ENCODE results near the gene TNC.

DNA sequence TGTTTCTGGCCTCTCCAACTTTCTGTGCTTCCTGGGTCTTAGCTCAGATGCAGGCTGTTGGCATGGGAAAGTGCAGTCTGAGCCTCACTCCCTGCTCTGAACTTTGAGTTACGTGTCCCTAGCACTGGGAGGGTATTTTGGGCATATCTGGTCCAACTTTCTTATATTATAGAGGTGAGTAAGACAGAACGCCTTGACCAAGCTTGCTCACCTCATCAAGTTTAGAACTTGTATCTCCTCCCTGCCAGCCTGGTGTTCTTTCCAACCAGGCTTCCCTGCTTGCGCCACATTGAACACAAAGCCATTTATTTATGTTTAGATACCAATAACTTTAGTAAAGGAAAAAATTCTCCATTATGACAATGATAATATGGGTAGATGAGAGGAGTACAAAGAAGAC, 33.2 kb downstream of the TNC start:
- TF ChIP-seq, protein P1, sequence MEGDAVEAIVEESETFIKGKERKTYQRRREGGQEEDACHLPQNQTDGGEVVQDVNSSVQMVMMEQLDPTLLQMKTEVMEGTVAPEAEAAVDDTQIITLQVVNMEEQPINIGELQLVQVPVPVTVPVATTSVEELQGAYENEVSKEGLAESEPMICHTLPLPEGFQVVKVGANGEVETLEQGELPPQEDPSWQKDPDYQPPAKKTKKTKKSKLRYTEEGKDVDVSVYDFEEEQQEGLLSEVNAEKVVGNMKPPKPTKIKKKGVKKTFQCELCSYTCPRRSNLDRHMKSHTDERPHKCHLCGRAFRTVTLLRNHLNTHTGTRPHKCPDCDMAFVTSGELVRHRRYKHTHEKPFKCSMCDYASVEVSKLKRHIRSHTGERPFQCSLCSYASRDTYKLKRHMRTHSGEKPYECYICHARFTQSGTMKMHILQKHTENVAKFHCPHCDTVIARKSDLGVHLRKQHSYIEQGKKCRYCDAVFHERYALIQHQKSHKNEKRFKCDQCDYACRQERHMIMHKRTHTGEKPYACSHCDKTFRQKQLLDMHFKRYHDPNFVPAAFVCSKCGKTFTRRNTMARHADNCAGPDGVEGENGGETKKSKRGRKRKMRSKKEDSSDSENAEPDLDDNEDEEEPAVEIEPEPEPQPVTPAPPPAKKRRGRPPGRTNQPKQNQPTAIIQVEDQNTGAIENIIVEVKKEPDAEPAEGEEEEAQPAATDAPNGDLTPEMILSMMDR (IDR thresholded peaks at IDR 0.05): no peak
- TF ChIP-seq POLR2A (IDR thresholded peaks at IDR 0.05): no peak
